ENCODE data around the gene MLPH.
A peak's percentile ranks its signal among the peaks of the same experiment; 100 is the strongest.

MLPH gene

GRCh38 chr2:237571551-237571950 is 84.5 kb downstream of the MLPH start:
- DNase-seq = no peak

- peak; percentile 84 for DNase-seq
These were observed 85.1 kb downstream of the MLPH start for GRCh38 chr2:237572021-237572741.

- DNase-seq = no peak
These were observed 85.7 kb downstream of the MLPH start for GRCh38 chr2:237572742-237573101.

- no peak for DNase-seq
These were observed 86.8 kb downstream of the MLPH start for GRCh38 chr2:237573721-237574415.

- DNase-seq = no peak
These were observed 87.4 kb downstream of the MLPH start for GRCh38 chr2:237574467-237574866.

GRCh38 chr2:237574894-237575868 is 88.1 kb downstream of the MLPH start:
- DNase-seq = no peak

- DNase-seq = no peak
These were observed 89.1 kb downstream of the MLPH start for GRCh38 chr2:237575869-237576862.

GRCh38 chr2:237576974-237577373 is 89.9 kb downstream of the MLPH start:
- DNase-seq = no peak

GRCh38 chr2:237577458-237577857 is 90.4 kb downstream of the MLPH start:
- DNase-seq = no peak

GRCh38 chr2:237577956-237578870 is 91.2 kb downstream of the MLPH start:
- no peak for DNase-seq

GRCh38 chr2:237581326-237581725 is 94.3 kb downstream of the MLPH start:
- DNase-seq = no peak

- peak; percentile 5 for DNase-seq
These were observed 95.0 kb downstream of the MLPH start for GRCh38 chr2:237581751-237582746.

- DNase-seq = no peak
These were observed 96.6 kb downstream of the MLPH start for GRCh38 chr2:237583385-237584295.

- DNase-seq = no peak
These were observed 98.7 kb downstream of the MLPH start for GRCh38 chr2:237585590-237586221.

GRCh38 chr2:237588044-237588696 is 101.1 kb downstream of the MLPH start:
- DNase-seq = no peak

GRCh38 chr2:237590272-237591140 is 103.5 kb downstream of the MLPH start, which contains the start of gene RAB17:
Gene RAB17 (minus strand): TSS chr2:237590734. CDS start chr2:237586154, 4,580 bp downstream.
- peak; percentile 80 for DNase-seq
